Heart left ventricle (tissue), 13 donors: ENCODE results near the gene MME.

Experiments used
- CTCF ChIP-seq, 12 donors: fragments of 200-600 bp; sonication (generic) in 4 of 12; IDR thresholded peaks; one replicate each; pipeline versions ENCODE4 v1.5.0 to v1.8.0; 2018 to 2022; ENCODE audit warnings: antibody characterized with exemption in 12 of 12, mild to moderate bottlenecking in 5 of 12
- POLR2A ChIP-seq, 2 donors: fragments of 450-650 bp; IDR thresholded peaks; one replicate each; pipeline ENCODE4 v1.6.1; 2017; ENCODE audit warnings: antibody characterized with exemption in 2 of 2, mild to moderate bottlenecking in 2 of 2, moderate library complexity in 2 of 2
- donor health status: ischemic (EF 13 %, LVEDD 7.1; RV severe dilation, severe dysfunction).
- donor health status: DM: no; HTN: yes; CAD: no.
- donor health status: DM: no; HTN: no; CAD: no.
- donor health status: ischemic (EF 25% LVEDD 6.9; RV normal size, moderate dysfunction).
- donor health status: ischemic (EF 25% LVEDD 5.7; RV mildly dilated, moderate dysfunction).
- donor health status: ischemic (EF 35%, LVEDD 5.7; RV mildly dilated, moderate dysfunction).
- donor health status: nonischemic (EF 11% LVEDD 7.7; RV severe dilation, severe dysfunction).
- donor health status: DM: yes; HTN: yes; CAD: no.
- donor health status: PGD.
- donor health status: ischemic (EF 29% LVEDD 5.4; RV normal size, mild dysfunction).
- donor health status: nonischemic (EF 23%, LVEDD 6.1; RV moderate dilation, normal function).

- no peak for TF ChIP-seq CTCF (IDR thresholded peaks at IDR 0.05)
- no peak for TF ChIP-seq POLR2A (IDR thresholded peaks at IDR 0.05)
Measured at GRCh38 chr3:155138677-155139076, 58.6 kb downstream of the MME start.
